Measurements from ENCODE around the gene MYO6.

- TF ChIP-seq CTCF (IDR thresholded peaks at IDR 0.05; ENCODE audit: control extremely low read depth in 1 of 3, insufficient read depth in 1 of 3, low read depth in 1 of 3, low read length in 3 of 3) (no peak), YY1 (IDR thresholded peaks at IDR 0.05; ENCODE audit: low read depth, low read length) (no peak), GABPA (IDR thresholded peaks at IDR 0.05; ENCODE audit: borderline replicate concordance, insufficient read depth, low read length) (no peak), ASH2L (IDR thresholded peaks at IDR 0.05; ENCODE audit: low read length) (no peak), USF2 (IDR thresholded peaks at IDR 0.05; ENCODE audit: low read length) (no peak), SIRT6 (IDR thresholded peaks at IDR 0.05; ENCODE audit: low read length) (no peak), MAFK (IDR thresholded peaks at IDR 0.05; ENCODE audit: low read depth, low read length) (no peak), EZH2 (IDR thresholded peaks at IDR 0.05; ENCODE audit: low read depth, low read length, severe bottlenecking) (no peak), RAD21 (IDR thresholded peaks at IDR 0.05 in 1 of 2, conservative IDR thresholded peaks at IDR 0.05 in 1 of 2; ENCODE audit: low read depth in 2 of 2, low read length in 2 of 2) (no peak), RNF2 (IDR thresholded peaks at IDR 0.05; ENCODE audit: borderline replicate concordance, low read depth, low read length, missing control alignments, poor library complexity, severe bottlenecking) (no peak), EP300 (IDR thresholded peaks at IDR 0.05; ENCODE audit: borderline replicate concordance in 1 of 2, low read depth in 2 of 2, low read length in 2 of 2) (no peak), RFX5 (IDR thresholded peaks at IDR 0.05; ENCODE audit: borderline replicate concordance, low read depth, low read length) (no peak), POLR2A (IDR thresholded peaks at IDR 0.05; ENCODE audit: control extremely low read depth in 1 of 2, low read depth in 2 of 2, low read length in 2 of 2) (no peak)
These were observed 184.4 kb downstream of the MYO6 start for GRCh38 chr6:75933387-75933975.

Data from H1 (cell line).